Right forelimb (tissue), 1 donor: ENCODE data around the gene PARD3.
A peak's percentile ranks its signal among the peaks of the same experiment; 100 is the strongest.

Source experiments
- DNase-seq: peaks from one replicate; pipeline ENCODE4 v3.0.0-alpha.2; 2018

Gene PARD3

GRCh38 chr10:34526758-34527730, 288.1 kb downstream of the PARD3 start:
- DNase-seq, result peak; percentile 52

- DNase-seq, result no peak
These were observed 288.9 kb downstream of the PARD3 start for GRCh38 chr10:34526186-34526585.

GRCh38 chr10:34524369-34525091, 290.6 kb downstream of the PARD3 start:
- no peak for DNase-seq

- no peak for DNase-seq
These were observed 291.9 kb downstream of the PARD3 start for GRCh38 chr10:34523017-34523767.

GRCh38 chr10:34522546-34522945, 292.6 kb downstream of the PARD3 start:
- no peak for DNase-seq

GRCh38 chr10:34520510-34520909, 294.6 kb downstream of the PARD3 start:
- DNase-seq, result no peak

GRCh38 chr10:34520084-34520483, 295.0 kb downstream of the PARD3 start:
- DNase-seq, result no peak

GRCh38 chr10:34514290-34514689, 300.8 kb downstream of the PARD3 start:
- DNase-seq, result no peak

- DNase-seq, result no peak
These were observed 301.5 kb downstream of the PARD3 start for GRCh38 chr10:34513636-34514035.

- DNase-seq, result no peak
These were observed 307.9 kb downstream of the PARD3 start for GRCh38 chr10:34507217-34507616.

- DNase-seq, result no peak
These were observed 308.3 kb downstream of the PARD3 start for GRCh38 chr10:34506786-34507185.

- DNase-seq, result no peak
These were observed 309.8 kb downstream of the PARD3 start for GRCh38 chr10:34505338-34505737.

- no peak for DNase-seq
These were observed 310.6 kb downstream of the PARD3 start for GRCh38 chr10:34504534-34504933.

- no peak for DNase-seq
These were observed 311.4 kb downstream of the PARD3 start for GRCh38 chr10:34503704-34504103.

- no peak for DNase-seq
These were observed 315.4 kb downstream of the PARD3 start for GRCh38 chr10:34499612-34500279.

- no peak for DNase-seq
These were observed 316.3 kb downstream of the PARD3 start for GRCh38 chr10:34498821-34499220.

GRCh38 chr10:34495938-34496337, 319.2 kb downstream of the PARD3 start:
- DNase-seq, result no peak

GRCh38 chr10:34494012-34494411, 321.1 kb downstream of the PARD3 start:
- no peak for DNase-seq

- no peak for DNase-seq
These were observed 323.0 kb downstream of the PARD3 start for GRCh38 chr10:34492081-34492480.

- DNase-seq, result no peak
These were observed 323.4 kb downstream of the PARD3 start for GRCh38 chr10:34491678-34492077.

- no peak for DNase-seq
These were observed 324.9 kb downstream of the PARD3 start for GRCh38 chr10:34489973-34490745.

- no peak for DNase-seq
These were observed 325.7 kb downstream of the PARD3 start for GRCh38 chr10:34489411-34489810.
